Keratinocyte (primary cell): ENCODE measurements around the gene PCSK2. TPM values are rescaled to one million over a fixed set of nuclear protein-coding genes. Genes with fewer than 3 reads are reported as not detected.

Experiments used
- DNase-seq: peaks from one replicate; pipeline ENCODE4 v3.0.0-alpha.2; 2011; ENCODE audit warnings: low read depth, missing footprints, low spot score
- FAIRE-seq: peaks from 2 replicates; lab custom pipeline; 2011; peaks lifted over from hg19 to GRCh38; lab: Jason Lieb, UNC
- H2AFZ ChIP-seq: 2 replicates; pipeline ENCODE4 v1.6.0; 2012; ENCODE audit warnings: low read length, control low read depth, inconsistent platforms; ENCODE audit not compliant: control insufficient read depth
- H3K27ac ChIP-seq: 2 replicates; pipeline ENCODE4 v1.5.1; 2011; ENCODE audit warnings: low read length; ENCODE audit not compliant: control insufficient read depth, insufficient read depth
- H3K27me3 ChIP-seq: 3 replicates; pipeline ENCODE4 v1.6.0; 2011; ENCODE audit warnings: low read length; ENCODE audit not compliant: control insufficient read depth, insufficient read depth; ENCODE audit errors: extremely low read depth
- H3K36me3 ChIP-seq, 2 experiments: 2 replicates in 1 of 2; 3 replicates in 1 of 2; pipeline ENCODE4 v1.5.1; 2011; ENCODE audit warnings: low read length in 2 of 2, mild to moderate bottlenecking in 1 of 2; ENCODE audit not compliant: control insufficient read depth in 2 of 2, insufficient read depth in 2 of 2; ENCODE audit errors: extremely low read depth in 1 of 2
- H3K4me1 ChIP-seq: 3 replicates; pipeline ENCODE4 v1.5.1; 2011; ENCODE audit warnings: low read length; ENCODE audit not compliant: control insufficient read depth, insufficient read depth; ENCODE audit errors: extremely low read depth
- H3K4me2 ChIP-seq: 3 replicates; pipeline ENCODE4 v1.6.0; 2011; ENCODE audit warnings: low read depth, low read length; ENCODE audit not compliant: control insufficient read depth, insufficient read depth; ENCODE audit errors: extremely low read depth
- H3K4me3 ChIP-seq, 3 experiments: fragments of 200-600 bp in 1 of 3; sonication (generic) in 1 of 3; 2 replicates in 2 of 3; 3 replicates in 1 of 3; pipeline ENCODE4 v1.5.1; 2011 to 2016; ENCODE audit warnings: low read length in 3 of 3, mild to moderate bottlenecking in 3 of 3, control low read depth in 2 of 3, inconsistent platforms in 1 of 3, low read depth in 1 of 3, mixed read lengths in 1 of 3, mixed run types in 1 of 3, moderate library complexity in 1 of 3; ENCODE audit not compliant: control insufficient read depth in 2 of 3, insufficient read depth in 2 of 3; ENCODE audit errors: extremely low read depth in 1 of 3
- H3K79me2 ChIP-seq: 2 replicates; pipeline ENCODE4 v1.6.0; 2012; ENCODE audit warnings: low read length; ENCODE audit not compliant: control insufficient read depth, insufficient read depth
- H3K9ac ChIP-seq: 3 replicates; pipeline ENCODE4 v1.6.0; 2011; ENCODE audit warnings: low read length; ENCODE audit not compliant: control insufficient read depth, insufficient read depth; ENCODE audit errors: extremely low read depth
- H3K9me1 ChIP-seq: 3 replicates; pipeline ENCODE4 v1.6.0; 2011; ENCODE audit warnings: low read length; ENCODE audit not compliant: control insufficient read depth, insufficient read depth; ENCODE audit errors: extremely low read depth
- H3K9me3 ChIP-seq: 2 replicates; pipeline ENCODE4 v1.5.1; 2012; ENCODE audit warnings: low read depth, low read length; ENCODE audit not compliant: control insufficient read depth
- H4K20me1 ChIP-seq: 3 replicates; pipeline ENCODE4 v1.6.0; 2011; ENCODE audit warnings: low read length; ENCODE audit not compliant: control insufficient read depth, insufficient read depth; ENCODE audit errors: extremely low read depth
- EZH2 ChIP-seq: IDR thresholded peaks from one replicate; pipeline ENCODE4 v1.6.1; 2012; ENCODE audit warnings: inconsistent platforms, mild to moderate bottlenecking, low read length, moderate library complexity
- dilution Hi-C: fragments of 300-500 bp; cut with MboI; formaldehyde crosslinking; loops from one replicate; pipeline ENCODE4 v1.7.0; 2020; ENCODE audit warnings: low sequenced_read_pairs; ENCODE audit not compliant: extremely low pct_ligation_motif_present
- polyA plus RNA-seq, 5 experiments: library from polyadenylated mRNA; depleted of rRNA in 3 of 5; stranded (reverse) in 3 of 5; stranded (forward) in 1 of 5; unstranded in 1 of 5; fragments of >200 nt; gene quantifications; 1 replicate in 1 of 5; 2 replicates in 3 of 5; 3 replicates in 1 of 5; pipeline versions ENCODE4 v1.2.1 to v1.2.3, GENCODE V29; 2011 to 2012; ENCODE audit warnings: missing spikeins in 2 of 5, low read depth in 1 of 5, low replicate concordance in 1 of 5
- TF ChIP-seq, protein P1 (sequence below), 3 experiments: IDR thresholded peaks in 1 of 3; conservative IDR thresholded peaks in 1 of 3; optimal IDR thresholded peaks in 1 of 3; 2 replicates in 2 of 3; 3 replicates in 1 of 3; pipeline versions ENCODE3 to v1.5.1; 2011; ENCODE audit warnings: low read length in 3 of 3, mild to moderate bottlenecking in 3 of 3, moderate library complexity in 2 of 3, control low read depth in 1 of 3, inconsistent platforms in 1 of 3; ENCODE audit not compliant: insufficient read depth in 2 of 3; ENCODE audit errors: extremely low read depth in 1 of 3

Gene PCSK2
- polyA plus RNA-seq, 1 donor (not counting 4 experiments of a cell fraction or from before 2014, with no cell fraction given): not detected

DNA sequence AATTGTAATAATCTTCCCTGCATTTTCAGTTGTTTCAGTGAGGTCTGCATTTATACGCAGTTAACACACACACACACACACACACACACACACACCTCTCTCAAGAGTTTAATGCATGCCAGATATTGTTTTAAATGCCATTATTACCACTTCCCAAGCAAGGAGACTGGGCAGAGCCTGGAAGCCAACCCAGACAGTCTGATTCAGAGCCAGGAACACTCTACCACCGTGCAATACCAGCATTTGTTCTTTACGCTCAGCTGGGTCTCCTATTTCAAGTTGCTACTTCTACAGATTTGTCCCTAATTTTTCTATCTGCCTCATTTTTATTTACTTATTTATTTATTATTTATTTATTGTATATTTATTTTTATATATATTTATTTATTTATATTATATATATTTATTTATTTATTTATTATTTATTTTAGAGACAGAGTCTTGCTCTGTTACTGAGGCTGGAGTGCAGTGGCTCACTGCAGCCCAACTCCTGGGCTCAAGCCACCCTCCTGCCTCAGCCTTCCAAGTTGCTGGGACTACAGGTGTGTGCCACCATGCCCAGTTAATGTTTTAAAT lies 68.4 kb downstream of the PCSK2 start:
- dilution Hi-C loops: no loop called here
- TF ChIP-seq EZH2: no peak
- TF ChIP-seq, protein P1, sequence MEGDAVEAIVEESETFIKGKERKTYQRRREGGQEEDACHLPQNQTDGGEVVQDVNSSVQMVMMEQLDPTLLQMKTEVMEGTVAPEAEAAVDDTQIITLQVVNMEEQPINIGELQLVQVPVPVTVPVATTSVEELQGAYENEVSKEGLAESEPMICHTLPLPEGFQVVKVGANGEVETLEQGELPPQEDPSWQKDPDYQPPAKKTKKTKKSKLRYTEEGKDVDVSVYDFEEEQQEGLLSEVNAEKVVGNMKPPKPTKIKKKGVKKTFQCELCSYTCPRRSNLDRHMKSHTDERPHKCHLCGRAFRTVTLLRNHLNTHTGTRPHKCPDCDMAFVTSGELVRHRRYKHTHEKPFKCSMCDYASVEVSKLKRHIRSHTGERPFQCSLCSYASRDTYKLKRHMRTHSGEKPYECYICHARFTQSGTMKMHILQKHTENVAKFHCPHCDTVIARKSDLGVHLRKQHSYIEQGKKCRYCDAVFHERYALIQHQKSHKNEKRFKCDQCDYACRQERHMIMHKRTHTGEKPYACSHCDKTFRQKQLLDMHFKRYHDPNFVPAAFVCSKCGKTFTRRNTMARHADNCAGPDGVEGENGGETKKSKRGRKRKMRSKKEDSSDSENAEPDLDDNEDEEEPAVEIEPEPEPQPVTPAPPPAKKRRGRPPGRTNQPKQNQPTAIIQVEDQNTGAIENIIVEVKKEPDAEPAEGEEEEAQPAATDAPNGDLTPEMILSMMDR (optimal IDR thresholded peaks at IDR 0.05 in 1 of 3, IDR thresholded peaks at IDR 0.05 in 1 of 3, conservative IDR thresholded peaks at IDR 0.05 in 1 of 3; ENCODE audit: extremely low read depth in 1 of 3, insufficient read depth in 2 of 3, low read length in 3 of 3): no peak
- Histone ChIP-seq H3K9me3 (no peaks in the 10 kb centered on the region), H3K4me3 (no peak overlapping the region), H3K9me1 (no peaks in the 10 kb centered on the region), H3K36me3 (no peaks in the 10 kb centered on the region), H3K27ac (no peak overlapping the region), H3K79me2 (no peaks in the 10 kb centered on the region), H3K9ac (no peak overlapping the region), H4K20me1 (no peaks in the 10 kb centered on the region), H3K4me2 (no peak overlapping the region), H3K27me3 (no peaks in the 10 kb centered on the region), H3K4me1 (no peaks in the 10 kb centered on the region), H2AFZ (no peak overlapping the region)
- FAIRE-seq (no peak), DNase-seq (no peak)

DNA sequence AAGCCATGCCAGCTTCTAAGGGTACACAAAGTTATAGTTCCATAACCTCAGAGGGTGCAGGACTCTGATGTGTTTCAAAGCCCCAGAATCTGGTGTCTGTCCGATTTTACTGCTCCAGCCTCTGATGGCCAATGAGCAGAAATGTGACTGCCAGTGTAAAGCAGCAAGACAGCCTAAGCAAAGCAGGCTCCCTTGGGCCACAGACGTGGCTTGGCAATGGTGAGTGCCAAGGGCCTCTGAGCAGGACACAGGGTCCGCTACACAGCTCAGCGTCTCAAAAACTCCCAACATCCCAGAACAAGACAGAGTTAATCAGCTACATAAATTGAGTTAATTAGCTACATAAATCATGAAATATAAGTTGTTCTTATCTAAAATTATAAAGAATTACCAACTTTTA lies 69.2 kb downstream of the PCSK2 start:
- H3K9me3 ChIP-seq: no peaks in the 10 kb centered on the region
- H3K36me3 ChIP-seq: no peaks in the 10 kb centered on the region
- no peak overlapping the region for H3K4me3 ChIP-seq
- no peaks in the 10 kb centered on the region for H4K20me1 ChIP-seq
- FAIRE-seq: no peak
- no peaks in the 10 kb centered on the region for H3K79me2 ChIP-seq
- TF ChIP-seq EZH2: no peak
- TF ChIP-seq, protein P1 (optimal IDR thresholded peaks at IDR 0.05 in 1 of 3, IDR thresholded peaks at IDR 0.05 in 1 of 3, conservative IDR thresholded peaks at IDR 0.05 in 1 of 3; ENCODE audit: extremely low read depth in 1 of 3, insufficient read depth in 2 of 3, low read length in 3 of 3): no peak
- no peaks in the 10 kb centered on the region for H3K4me1 ChIP-seq
- no peaks in the 10 kb centered on the region for H3K27me3 ChIP-seq
- no peak for DNase-seq
- H3K9ac ChIP-seq: no peak overlapping the region
- no peak overlapping the region for H3K4me2 ChIP-seq
- dilution Hi-C loops: no loop called here
- no peak overlapping the region for H3K27ac ChIP-seq
- H3K9me1 ChIP-seq: no peaks in the 10 kb centered on the region
- no peak overlapping the region for H2AFZ ChIP-seq
